HFF-Myc (cell line): ENCODE results near the gene PAPOLG.

Experiments used
- DNase-seq: peaks from one replicate; pipeline ENCODE4 v3.0.0-alpha.2; 2011; ENCODE audit warnings: low read depth; ENCODE audit errors: extremely low read depth
- H3K4me3 ChIP-seq: replicated peaks from 2 replicates; pipeline ENCODE4 v1.5.1; 2011; ENCODE audit warnings: low read depth, mild to moderate bottlenecking, control low read depth, low read length
- TF ChIP-seq, protein P1 (sequence below): IDR thresholded peaks from 2 replicates; pipeline ENCODE4 v1.5.1; 2012; ENCODE audit warnings: mild to moderate bottlenecking, low read depth, low read length, control low read depth; ENCODE audit errors: missing control alignments

The PAPOLG gene

DNA sequence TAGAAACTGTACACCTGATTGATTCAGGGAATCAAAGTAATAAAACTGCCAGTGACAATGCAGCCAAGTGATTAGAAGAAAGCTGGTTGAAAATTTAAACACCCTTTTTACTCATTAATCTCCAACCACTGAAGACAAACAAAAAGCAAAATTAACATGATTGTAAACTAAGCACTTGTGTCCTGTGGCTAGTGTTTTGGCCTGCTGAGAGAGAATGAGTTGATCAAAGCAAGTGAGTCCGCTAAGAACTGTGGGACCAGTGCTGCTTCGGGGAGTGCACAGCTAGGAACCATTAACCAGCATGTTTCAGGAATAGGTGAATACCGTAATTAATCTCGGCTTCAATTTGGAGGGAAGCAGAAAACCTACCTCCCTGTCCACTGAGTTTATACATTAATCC lies 13.6 kb upstream of the PAPOLG start:
- no peak overlapping the region for H3K4me3 ChIP-seq
- DNase-seq = no peak
- TF ChIP-seq, protein P1, sequence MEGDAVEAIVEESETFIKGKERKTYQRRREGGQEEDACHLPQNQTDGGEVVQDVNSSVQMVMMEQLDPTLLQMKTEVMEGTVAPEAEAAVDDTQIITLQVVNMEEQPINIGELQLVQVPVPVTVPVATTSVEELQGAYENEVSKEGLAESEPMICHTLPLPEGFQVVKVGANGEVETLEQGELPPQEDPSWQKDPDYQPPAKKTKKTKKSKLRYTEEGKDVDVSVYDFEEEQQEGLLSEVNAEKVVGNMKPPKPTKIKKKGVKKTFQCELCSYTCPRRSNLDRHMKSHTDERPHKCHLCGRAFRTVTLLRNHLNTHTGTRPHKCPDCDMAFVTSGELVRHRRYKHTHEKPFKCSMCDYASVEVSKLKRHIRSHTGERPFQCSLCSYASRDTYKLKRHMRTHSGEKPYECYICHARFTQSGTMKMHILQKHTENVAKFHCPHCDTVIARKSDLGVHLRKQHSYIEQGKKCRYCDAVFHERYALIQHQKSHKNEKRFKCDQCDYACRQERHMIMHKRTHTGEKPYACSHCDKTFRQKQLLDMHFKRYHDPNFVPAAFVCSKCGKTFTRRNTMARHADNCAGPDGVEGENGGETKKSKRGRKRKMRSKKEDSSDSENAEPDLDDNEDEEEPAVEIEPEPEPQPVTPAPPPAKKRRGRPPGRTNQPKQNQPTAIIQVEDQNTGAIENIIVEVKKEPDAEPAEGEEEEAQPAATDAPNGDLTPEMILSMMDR = no peak

DNA sequence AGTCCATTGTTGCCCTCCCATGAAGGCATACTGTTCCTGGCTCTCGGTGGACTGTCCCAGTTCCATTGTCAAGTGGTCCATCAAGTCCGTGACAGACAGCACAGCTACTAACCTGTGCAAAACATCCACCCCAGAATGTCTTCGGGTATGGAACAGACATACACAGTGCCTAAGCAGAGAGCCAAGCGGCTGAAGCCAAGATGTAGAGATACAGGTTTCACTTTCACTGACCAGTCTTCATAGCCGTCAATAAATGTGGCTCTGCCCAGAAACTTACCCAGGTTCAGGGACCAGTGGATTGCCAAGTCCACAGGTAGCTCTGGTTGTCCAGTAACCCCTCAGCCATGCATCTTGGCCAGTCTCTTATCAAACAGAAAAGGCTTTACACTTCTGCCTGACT lies 10.7 kb upstream of the PAPOLG start:
- H3K4me3 ChIP-seq = no peak overlapping the region
- no peak for DNase-seq
- TF ChIP-seq, protein P1 = no peak

DNA sequence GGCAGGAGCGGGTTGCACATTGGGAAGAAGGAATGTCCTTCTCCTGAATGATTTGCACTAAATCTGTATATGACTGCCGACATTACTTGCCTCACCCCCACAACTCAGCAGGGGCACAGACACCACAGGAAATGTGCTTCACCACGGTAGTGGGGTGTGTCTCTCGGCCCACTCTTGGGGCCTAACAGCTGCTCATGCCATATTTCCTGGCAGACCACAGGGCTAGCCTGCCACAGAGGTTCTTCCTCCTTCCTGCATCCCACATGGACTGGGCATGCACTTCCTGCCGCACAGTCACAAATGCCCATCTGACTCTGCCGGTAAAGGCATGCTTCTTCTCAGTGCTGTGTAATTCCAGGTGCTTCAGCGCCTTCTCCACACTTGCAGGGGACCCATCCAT lies 10.3 kb upstream of the PAPOLG start:
- TF ChIP-seq, protein P1 = no peak
- no peak overlapping the region for H3K4me3 ChIP-seq
- DNase-seq = no peak

DNA sequence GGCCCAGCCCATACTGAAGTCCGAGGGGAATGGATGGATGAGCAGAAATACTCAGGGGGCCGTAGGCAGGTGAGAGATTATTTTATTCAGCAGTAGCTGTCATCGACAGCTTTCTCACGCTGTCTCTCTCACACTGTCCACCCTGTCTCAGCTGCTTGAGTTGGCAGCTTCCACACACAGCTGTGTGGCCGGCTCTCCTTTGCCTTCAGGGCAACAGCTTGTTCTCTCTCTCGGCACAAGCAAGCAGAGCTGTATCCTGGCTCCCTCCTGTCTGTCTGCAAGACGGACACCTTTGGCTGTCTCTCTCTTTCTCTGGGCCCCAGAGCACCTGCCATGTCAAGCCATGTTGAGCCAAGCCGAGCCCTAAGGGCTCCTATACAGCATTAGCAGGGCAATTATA lies 9.8 kb upstream of the PAPOLG start:
- no peak overlapping the region for H3K4me3 ChIP-seq
- no peak for DNase-seq
- TF ChIP-seq, protein P1 = no peak

DNA sequence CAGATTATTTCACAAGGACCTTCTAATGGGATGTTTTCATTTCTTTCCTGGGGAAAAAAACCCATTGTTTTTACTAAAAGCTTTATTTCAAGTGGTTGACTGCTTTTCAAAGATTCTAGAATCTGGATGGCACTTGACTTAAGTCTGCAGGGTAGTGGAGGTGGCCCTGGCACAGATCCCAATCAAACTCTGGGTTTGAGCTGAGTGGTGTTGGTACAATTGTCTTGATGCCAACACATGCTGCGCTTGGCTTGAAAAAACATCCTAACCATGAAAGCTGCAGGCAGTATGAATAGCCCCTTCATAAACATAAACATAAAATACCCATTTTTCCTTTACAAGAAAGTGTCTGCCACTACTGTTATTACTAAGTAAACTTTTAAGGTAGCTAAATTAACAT lies 3.6 kb downstream of the PAPOLG start:
- H3K4me3 ChIP-seq = no peak overlapping the region
- TF ChIP-seq, protein P1 = no peak
- DNase-seq = no peak

DNA sequence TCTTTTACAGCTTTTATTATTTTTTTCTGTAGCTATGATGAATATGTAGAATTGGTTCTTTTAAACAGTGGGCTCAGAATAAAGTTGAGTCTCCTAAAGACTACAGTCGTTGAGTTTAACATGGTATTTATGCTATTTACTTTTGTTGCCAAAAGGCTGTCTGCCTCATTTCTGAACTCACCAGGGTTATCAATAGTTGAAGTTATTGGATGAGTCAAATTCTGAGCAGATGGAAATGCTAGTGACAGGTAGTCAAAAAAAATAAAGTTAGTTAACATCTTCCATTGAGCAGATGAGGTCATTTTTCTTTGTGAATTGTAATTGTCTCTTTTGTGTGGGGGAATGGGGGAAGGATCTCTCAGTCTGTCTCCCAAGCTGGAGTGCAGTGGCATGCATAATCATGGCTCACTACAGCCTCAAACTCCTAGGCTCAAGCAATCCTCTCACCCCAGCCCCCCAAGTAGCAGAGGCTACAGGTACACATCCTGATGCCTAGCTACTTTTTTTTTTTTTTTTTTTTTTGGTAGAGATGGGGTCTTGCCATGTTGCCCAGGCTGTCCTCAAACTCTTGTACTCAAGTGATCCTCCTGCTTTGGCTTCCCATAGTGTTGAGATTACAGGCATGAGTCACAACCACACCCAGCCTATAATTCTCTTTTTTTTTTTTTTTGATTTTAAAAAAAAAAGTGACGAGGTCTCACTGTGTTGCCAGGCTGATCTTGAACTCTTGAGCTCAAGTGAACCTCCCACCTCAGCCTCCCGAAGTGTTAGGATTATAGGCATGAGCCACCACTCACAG lies 8.9 kb downstream of the PAPOLG start:
- no peak overlapping the region for H3K4me3 ChIP-seq
- TF ChIP-seq, protein P1 = no peak
- no peak for DNase-seq

DNA sequence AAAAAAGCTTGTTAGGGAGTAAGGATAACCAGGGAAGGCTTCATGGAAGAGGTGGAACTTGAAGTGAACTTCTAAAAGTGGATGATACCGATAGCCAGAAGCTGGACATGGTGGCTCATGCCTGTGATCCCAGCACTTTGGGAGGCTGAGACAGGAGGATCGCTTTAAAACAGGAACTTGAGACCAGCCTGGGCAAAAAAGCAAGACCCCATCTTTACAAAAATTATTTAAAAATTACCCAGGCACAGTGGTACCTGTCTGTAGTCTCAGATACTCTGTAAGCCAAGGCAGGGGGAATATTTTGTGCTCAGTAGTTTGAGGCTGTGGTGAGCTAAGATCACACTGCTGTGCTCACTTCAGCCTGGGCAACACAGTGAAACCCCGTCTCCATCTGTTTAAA lies 10.2 kb downstream of the PAPOLG start:
- TF ChIP-seq, protein P1 = no peak
- DNase-seq = no peak
- H3K4me3 ChIP-seq = no peak overlapping the region
